K562 treated with DMSO at 1 percent for 12 hours (cell line): ENCODE results near the gene MGLL. TPM values are rescaled to one million over a fixed set of nuclear protein-coding genes. Genes with fewer than 3 reads are reported as not detected.

ENCODE experiments used
- total RNA-seq: library from RNA; unstranded; fragments of 300-600 nt; gene quantifications from 2 replicates; pipeline ENCODE4 v1.2.3, GENCODE V29; 2022; ENCODE audit not compliant: insufficient read depth

Gene MGLL
- not detected in 2 replicates for total RNA-seq

GRCh38 chr3:127822041-127822681 lies at the start of gene MGLL:
Gene MGLL (minus strand): TSS chr3:127822515. CDS start chr3:127822318, 197 bp downstream.

GRCh38 chr3:127672429-127673190 lies 149.7 kb downstream of the MGLL start, which contains the start of gene ABTB1:
Gene ABTB1 (plus strand): TSS chr3:127672952. CDS start chr3:127673026, 74 bp downstream.

Other genes with a start within 250 kb of the MGLL start
- gene TPRA1, start 231.8 kb downstream of the MGLL start, total RNA-seq = 27.9 and 28.3 TPM in 2 replicates
- gene MCM2, start 224.1 kb downstream of the MGLL start, total RNA-seq = 64.1 and 89.0 TPM in 2 replicates
- 15.8 and 18.2 TPM in 2 replicates for gene PODXL2, start 193.3 kb downstream of the MGLL start, total RNA-seq
- 6.4 and 9.3 TPM in 2 replicates for gene ABTB1, start 149.6 kb downstream of the MGLL start, total RNA-seq
- not detected in 2 replicates for gene KBTBD12, start 92.7 kb upstream of the MGLL start, total RNA-seq
- 91.2 and 151 TPM in 2 replicates for gene SEC61A1, start 229.9 kb upstream of the MGLL start, total RNA-seq